HCT116 (cell line): ENCODE measurements around the gene URM1. TPM values are rescaled to one million over a fixed set of nuclear protein-coding genes. Genes with fewer than 3 reads are reported as not detected.
A peak's percentile ranks its signal among the peaks of the same experiment; 100 is the strongest.

Source experiments
- ATAC-seq: fragments of 200-7000 bp; cut with Tn5 transposase; 2 replicates; pipeline ENCODE4 v1.9.1; 2020; ENCODE audit warnings: mild to moderate bottlenecking, moderate library complexity
- BruUV-seq: library from RNA; stranded (reverse); fragments of 400-500 nt; replicated peaks from 2 replicates; lab custom pipeline; 2021; lab: Mats Ljungman, UMichigan
- CTCF ChIA-PET: fragments of 300-600 bp; sonication (Branson Sonifier 250); formaldehyde crosslinking; loops from one replicate; lab custom pipeline; 2021; ENCODE audit warnings: antibody characterized with exemption; lab: Charles Lee
- POLR2A ChIA-PET: fragments of 300-600, 350-600 bp; sonication (Branson Sonifier 250); formaldehyde crosslinking; loops from one replicate; lab custom pipeline; 2021; ENCODE audit warnings: antibody characterized with exemption; lab: Charles Lee
- RAD21 ChIA-PET, 2 experiments: fragments of 300-600 bp; sonication (Branson Sonifier 250); formaldehyde crosslinking; loops; one replicate each; lab custom pipeline; 2023; ENCODE audit warnings: low total read pairs in 2 of 2; ENCODE audit not compliant: uncharacterized antibody in 2 of 2, unreplicated experiment in 2 of 2, low non-redundant PET in 1 of 2; lab: Charles Lee
- DNase-seq: peaks from one replicate; pipeline ENCODE4 v3.0.0-alpha.2; 2010; ENCODE audit warnings: low read depth, low spot score
- H2AFZ ChIP-seq: fragments of 200-600 bp; shearing (Covaris generic), sonication (generic); 2 replicates; pipeline ENCODE4 v1.6.1; 2017; ENCODE audit warnings: low read depth, mixed run types, mixed read lengths, antibody characterized with exemption, low read length; ENCODE audit not compliant: poor library complexity, severe bottlenecking
- H3K27ac ChIP-seq: 2 replicates; pipeline ENCODE4 v1.5.1; 2012; ENCODE audit warnings: low read depth, low read length
- H3K27me3 ChIP-seq: fragments of 200-600 bp; sonication (generic); 2 replicates; pipeline ENCODE4 v1.6.1; 2016; ENCODE audit warnings: mixed run types, low read length, mixed read lengths; ENCODE audit not compliant: insufficient read depth
- H3K36me3 ChIP-seq, 2 experiments: fragments of 200-500 bp in 1 of 2; fragments of 200-600 bp in 1 of 2; sonication (Bioruptor generic) in 1 of 2; sonication (generic) in 1 of 2; 2 replicates each; pipeline versions ENCODE4 v1.5.1 to v1.6.1; 2014 to 2016; ENCODE audit warnings: low read length in 2 of 2, inconsistent platforms in 1 of 2, mixed read lengths in 1 of 2, mixed run types in 1 of 2; ENCODE audit not compliant: insufficient read depth in 2 of 2, control insufficient read depth in 1 of 2
- H3K4me1 ChIP-seq, 2 experiments: fragments of 200-600 bp in 1 of 2; sonication (generic) in 1 of 2; 2 replicates each; pipeline versions ENCODE4 v1.5.1 to v1.6.1; 2012 to 2017; ENCODE audit warnings: low read length in 2 of 2, inconsistent platforms in 1 of 2, mild to moderate bottlenecking in 1 of 2, mixed read lengths in 1 of 2, mixed run types in 1 of 2, moderate library complexity in 1 of 2; ENCODE audit not compliant: insufficient read depth in 2 of 2, control insufficient read depth in 1 of 2
- H3K4me2 ChIP-seq: fragments of 200-600 bp; sonication (generic); 2 replicates; pipeline ENCODE4 v1.6.1; 2017; ENCODE audit warnings: mixed run types, low read length, mixed read lengths
- H3K4me3 ChIP-seq, 2 experiments: fragments of 200-600 bp in 1 of 2; sonication (generic) in 1 of 2; replicated peaks in 1 of 2; 2 replicates each; pipeline ENCODE4 v1.5.1; 2011 to 2016; ENCODE audit warnings: low read length in 2 of 2, control low read depth in 1 of 2, low read depth in 1 of 2, mild to moderate bottlenecking in 1 of 2, mixed read lengths in 1 of 2, mixed run types in 1 of 2
- H3K79me2 ChIP-seq: fragments of 200-600 bp; sonication (generic); 2 replicates; pipeline ENCODE4 v1.6.1; 2017; ENCODE audit warnings: mild to moderate bottlenecking, mixed run types, low read length, moderate library complexity, mixed read lengths; ENCODE audit not compliant: insufficient read depth
- H3K9ac ChIP-seq: fragments of 200-600 bp; sonication (generic); 2 replicates; pipeline ENCODE4 v1.6.1; 2016; ENCODE audit warnings: low read length, mixed read lengths
- H3K9me2 ChIP-seq: fragments of 200-600 bp; sonication (generic), shearing (Covaris generic); 2 replicates; pipeline ENCODE4 v1.6.1; 2017; ENCODE audit warnings: mixed run types, mild to moderate bottlenecking, moderate library complexity; ENCODE audit not compliant: insufficient read depth
- H3K9me3 ChIP-seq, 2 experiments: fragments of 200-500 bp in 1 of 2; fragments of 200-600 bp in 1 of 2; sonication (Bioruptor generic) in 1 of 2; sonication (generic) in 1 of 2; 2 replicates each; pipeline ENCODE4 v1.6.1; 2014 to 2017; ENCODE audit warnings: low read length in 2 of 2, mixed read lengths in 2 of 2, inconsistent platforms in 1 of 2, low read depth in 1 of 2, mild to moderate bottlenecking in 1 of 2, mixed run types in 1 of 2, moderate library complexity in 1 of 2; ENCODE audit not compliant: control insufficient read depth in 1 of 2, insufficient read depth in 1 of 2
- H4K20me1 ChIP-seq: fragments of 200-600 bp; sonication (generic), shearing (Covaris generic); 2 replicates; pipeline ENCODE4 v1.6.1; 2017; ENCODE audit warnings: mixed run types, mild to moderate bottlenecking, moderate library complexity; ENCODE audit not compliant: insufficient read depth
- CTCF ChIP-seq, 3 experiments: fragments of 200-600 bp in 1 of 3; sonication (generic) in 1 of 3; IDR thresholded peaks in 2 of 3; conservative IDR thresholded peaks in 1 of 3; 2 replicates each; pipeline ENCODE4 v1.5.1; 2012 to 2017; ENCODE audit warnings: low read depth in 2 of 3, low read length in 2 of 3, antibody characterized with exemption in 1 of 3, borderline replicate concordance in 1 of 3, control low read depth in 1 of 3, mild to moderate bottlenecking in 1 of 3, mixed read lengths in 1 of 3, mixed run types in 1 of 3, moderate library complexity in 1 of 3; ENCODE audit not compliant: insufficient read depth in 1 of 3
- EZH2phosphoT487 ChIP-seq: fragments of 200-600 bp; IDR thresholded peaks from 2 replicates; pipeline ENCODE4 v1.6.1; 2018; ENCODE audit warnings: antibody characterized with exemption, borderline replicate concordance
- POLR2A ChIP-seq: IDR thresholded peaks from 2 replicates; pipeline ENCODE4 v1.7.0; 2011; ENCODE audit warnings: borderline replicate concordance; ENCODE audit not compliant: insufficient read depth, insufficient read length; ENCODE audit errors: extremely low read depth
- POLR2AphosphoS5 ChIP-seq: IDR thresholded peaks from 2 replicates; pipeline ENCODE4 v1.6.1; 2011; ENCODE audit warnings: mild to moderate bottlenecking, low read depth, low read length, moderate library complexity
- TCF7L2 ChIP-seq: IDR thresholded peaks from 2 replicates; pipeline ENCODE4 v1.7.0; 2011; ENCODE audit warnings: borderline replicate concordance, inconsistent platforms; ENCODE audit not compliant: insufficient read depth, insufficient read length; ENCODE audit errors: extremely low read depth
- ZFX ChIP-seq: fragments of 450-650 bp; IDR thresholded peaks from 2 replicates; pipeline ENCODE4 v1.6.1; 2017
- intact Hi-C: fragments of 100-400 bp; cut with micrococcal nuclease; formaldehyde crosslinking; loops from 2 replicates; pipeline ENCODE4 v1.10.0; 2022
- total RNA-seq: library from RNA; stranded (reverse); gene quantifications from one replicate; pipeline ENCODE4 v1.2.1, GENCODE V29; 2021; ENCODE audit not compliant: unreplicated experiment

URM1 gene
- total RNA-seq, 1 experiment from 2014 or later, result 51.6 TPM

- Histone ChIP-seq H3K36me3 (no peaks in the 10 kb centered on the region), H3K9me2 (no peaks in the 10 kb centered on the region), H3K9ac (peak within 1 kb of the TSS; percentile 78), H3K4me1 (peaks cover 31 to 50% of the 10 kb centered on the region in 2 experiments), H3K27me3 (no peaks in the 10 kb centered on the region), H4K20me1 (no peaks in the 10 kb centered on the region), H2AFZ (peak within 1 kb of the TSS; percentile 93), H3K9me3 (no peaks in the 10 kb centered on the region), H3K4me3 (peak within 1 kb of the TSS; percentile 79 to 93), H3K79me2 (no peaks in the 10 kb centered on the region), H3K4me2 (peak within 1 kb of the TSS; percentile 94), H3K27ac (peak within 1 kb of the TSS; percentile 78)
- intact Hi-C loops, result no loop called here
- ChIA-PET RAD21 (interaction anchor here (0.9 to 1.5 kb wide), 3 partner anchors 59 to 126 kb away, joined by 3 to 8 read pairs (median 3); no protein-coding TSS in a partner anchor), CTCF (interaction anchor here (0.5 to 2.7 kb wide), 23 partner anchors 8 to 865 kb away, joined by 3 to 21 read pairs (median 3); partner anchors contain the start of gene URM1), POLR2A (interaction anchor here (0.6 to 1.8 kb wide), 6 partner anchors 9 to 140 kb away, joined by 3 to 5 read pairs (median 4); partner anchors contain the start of gene ODF2)
- TF ChIP-seq CTCF (IDR thresholded peaks at IDR 0.05 in 2 of 3, conservative IDR thresholded peaks at IDR 0.05 in 1 of 3; ENCODE audit: borderline replicate concordance in 1 of 3, insufficient read depth in 1 of 3, low read depth in 2 of 3, low read length in 2 of 3) (0 out of 6 replicates have a peak, but pooled peaks of 1 of the 3 experiments have one; percentile 11), POLR2AphosphoS5 (peak; percentile 66), TCF7L2 (no peak), ZFX (peak; percentile 67; the same call in 1 of the 2 replicates), EZH2phosphoT487 (no peak), POLR2A (peak; percentile 24)
- ATAC-seq (peak; percentile 82), DNase-seq (no peak)
- no TSS peak for BruUV-seq
These were observed 49.7 kb downstream of the URM1 start, which contains the start of gene CERCAM for GRCh38 chr9:128420651-128421481. CERCAM (plus strand) TSS chr9:128420857; CDS start chr9:128420878, 21 bp downstream.
